ENCODE measurements around the gene ELMOD3.
"Not testable (repeated sequence)": the region's sequence is repeated elsewhere in the genome, so short reads cannot be mapped to it uniquely, and the experiment has no call there.

ELMOD3 gene

DNA sequence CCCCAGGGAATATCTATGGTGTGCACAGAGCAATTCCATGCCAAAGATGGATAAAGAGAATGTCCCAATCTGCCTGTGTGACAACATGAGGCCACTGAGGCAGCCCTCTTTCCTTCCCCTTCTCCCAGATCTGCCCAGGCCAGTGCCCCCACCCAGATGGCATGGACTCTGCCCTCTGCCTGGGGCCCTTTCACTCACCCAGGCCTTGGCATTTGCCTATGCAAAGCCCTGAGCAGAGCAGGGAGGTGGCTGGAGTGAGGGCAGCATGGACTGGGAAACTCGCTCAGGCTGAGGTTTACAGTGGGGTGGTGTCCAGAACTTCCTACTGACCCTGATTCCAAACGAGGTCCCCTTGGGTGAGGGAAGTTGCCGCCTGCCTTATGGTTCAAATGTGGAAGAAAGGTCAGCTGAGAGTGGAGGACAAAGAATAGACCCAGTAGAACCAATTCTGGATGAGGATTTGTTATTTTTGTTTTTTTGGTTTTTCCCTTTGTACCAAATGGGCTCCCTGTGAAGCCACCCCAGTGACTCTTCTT is 72.8 kb downstream of the ELMOD3 start:
- no peak for DNase-seq (ENCODE audit: low spot score)

DNA sequence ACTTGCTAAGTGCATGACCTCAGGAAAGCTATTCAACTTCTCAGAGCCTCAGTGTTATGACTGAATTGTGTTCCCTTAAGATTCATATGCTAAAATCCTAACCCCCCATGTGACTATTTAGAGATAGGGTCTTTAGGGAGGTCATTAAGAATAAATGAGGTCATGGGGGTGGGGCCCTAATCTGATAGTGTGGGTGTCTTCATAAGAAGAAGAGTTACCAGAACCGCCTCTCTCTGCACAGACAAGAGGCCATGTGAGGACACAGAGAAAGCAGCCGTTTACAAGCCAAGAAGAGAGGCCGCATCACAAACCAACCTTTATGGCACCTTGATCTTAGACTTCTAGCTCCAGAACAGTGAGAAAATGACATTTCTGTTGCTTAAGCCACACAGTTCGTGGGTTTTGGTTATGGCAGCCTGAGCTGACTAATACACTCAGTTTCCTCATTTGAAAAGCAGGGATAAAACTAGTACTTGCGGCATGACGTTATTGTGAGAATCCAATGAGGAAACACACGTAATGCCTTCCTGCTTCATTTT is 73.8 kb downstream of the ELMOD3 start:
- DNase-seq (ENCODE audit: low spot score) = no peak

DNA sequence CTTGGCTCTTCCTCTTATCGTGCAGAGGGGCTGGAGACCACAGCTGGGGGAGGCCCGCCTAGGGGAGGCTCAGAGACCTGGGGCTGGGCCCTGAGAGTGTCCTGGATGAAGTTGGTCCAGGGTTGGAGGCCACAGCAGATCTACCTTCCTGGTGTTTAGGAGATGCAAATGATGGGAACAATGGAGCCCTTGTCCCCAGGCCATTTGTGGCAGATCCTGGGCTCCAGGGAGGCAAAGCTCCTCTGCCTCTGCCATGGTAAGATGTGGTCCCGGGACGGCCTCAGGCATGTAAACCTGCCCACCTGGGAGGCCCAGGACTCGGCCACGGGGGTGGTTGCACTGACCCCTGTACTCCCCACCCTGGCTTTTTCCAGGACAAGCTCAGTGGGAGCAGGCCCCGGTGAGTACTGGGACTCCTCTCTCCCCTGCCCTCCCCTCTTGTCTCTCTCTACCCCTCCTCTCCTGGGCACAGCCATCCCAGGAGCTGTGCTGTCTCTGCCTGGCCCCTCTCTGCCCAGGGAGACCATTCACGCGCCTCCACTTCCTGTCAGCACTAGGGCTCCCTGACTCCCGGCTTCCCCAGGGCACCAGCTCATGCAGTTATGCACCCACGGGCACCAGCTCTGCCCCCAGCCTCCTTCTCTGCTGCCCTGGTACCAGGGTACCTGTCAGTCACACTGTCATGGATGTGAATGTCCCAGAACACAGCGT is 74.8 kb downstream of the ELMOD3 start:
- no peak for DNase-seq (ENCODE audit: low spot score)

DNA sequence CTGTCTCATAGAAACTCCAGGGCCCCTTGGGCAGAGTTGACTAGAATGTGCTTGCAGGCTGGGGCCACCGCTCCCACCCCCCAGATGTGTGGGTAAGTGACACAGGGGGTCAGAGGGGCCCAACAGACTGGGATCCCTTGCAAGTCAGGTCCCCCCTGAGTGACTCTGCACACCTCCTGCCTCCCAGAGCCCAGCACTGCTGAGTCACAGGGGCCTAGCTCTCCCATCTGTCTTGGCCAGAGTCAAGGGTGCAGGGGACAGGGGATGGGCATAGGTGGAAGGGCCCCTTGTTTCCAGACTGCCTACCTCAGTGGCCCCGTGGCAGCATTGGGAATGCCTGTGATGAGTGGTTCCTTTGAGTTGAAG is 75.3 kb downstream of the ELMOD3 start:
- DNase-seq (ENCODE audit: low spot score) = no peak

DNA sequence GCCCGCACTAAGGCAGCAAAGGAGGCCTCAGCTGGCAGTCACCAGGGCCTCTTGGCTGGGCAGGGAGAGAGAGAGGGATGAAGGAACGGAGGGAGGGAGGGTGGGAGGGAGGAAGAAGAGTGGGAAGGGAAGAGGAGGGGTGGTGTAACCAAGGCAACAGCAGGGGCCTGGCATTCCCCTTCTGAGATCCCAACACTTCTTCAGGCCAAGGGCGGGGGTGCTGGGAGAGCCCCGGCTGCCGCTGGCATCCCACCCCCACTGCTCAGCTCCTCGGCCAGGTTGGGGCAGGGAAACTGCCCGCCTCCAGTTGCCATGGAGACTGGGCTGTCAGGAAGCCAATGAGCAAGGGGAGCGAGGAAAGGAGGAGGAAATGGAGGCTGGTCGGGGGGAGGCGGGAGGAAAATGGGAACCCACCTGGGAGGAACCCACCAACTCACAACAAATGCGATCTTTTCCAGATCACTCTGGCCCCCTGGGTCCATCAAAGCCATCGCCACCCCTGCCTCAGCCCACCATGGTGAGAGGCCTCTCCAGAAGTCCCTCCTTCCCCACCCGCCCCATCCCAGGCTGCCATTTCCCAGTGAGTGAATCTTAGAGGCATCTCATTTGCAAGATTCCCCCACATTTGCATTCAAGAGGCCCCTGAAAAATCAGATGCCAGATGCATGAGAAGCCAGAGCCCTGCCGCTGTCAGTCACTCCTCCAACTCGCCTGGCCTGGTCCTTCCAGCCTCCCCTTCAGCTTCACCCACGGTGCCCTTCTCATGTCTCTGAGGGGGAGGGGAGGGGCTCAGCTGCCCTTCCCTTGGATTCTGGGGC is 76.4 kb downstream of the ELMOD3 start:
- no peak for DNase-seq (ENCODE audit: low spot score)

DNA sequence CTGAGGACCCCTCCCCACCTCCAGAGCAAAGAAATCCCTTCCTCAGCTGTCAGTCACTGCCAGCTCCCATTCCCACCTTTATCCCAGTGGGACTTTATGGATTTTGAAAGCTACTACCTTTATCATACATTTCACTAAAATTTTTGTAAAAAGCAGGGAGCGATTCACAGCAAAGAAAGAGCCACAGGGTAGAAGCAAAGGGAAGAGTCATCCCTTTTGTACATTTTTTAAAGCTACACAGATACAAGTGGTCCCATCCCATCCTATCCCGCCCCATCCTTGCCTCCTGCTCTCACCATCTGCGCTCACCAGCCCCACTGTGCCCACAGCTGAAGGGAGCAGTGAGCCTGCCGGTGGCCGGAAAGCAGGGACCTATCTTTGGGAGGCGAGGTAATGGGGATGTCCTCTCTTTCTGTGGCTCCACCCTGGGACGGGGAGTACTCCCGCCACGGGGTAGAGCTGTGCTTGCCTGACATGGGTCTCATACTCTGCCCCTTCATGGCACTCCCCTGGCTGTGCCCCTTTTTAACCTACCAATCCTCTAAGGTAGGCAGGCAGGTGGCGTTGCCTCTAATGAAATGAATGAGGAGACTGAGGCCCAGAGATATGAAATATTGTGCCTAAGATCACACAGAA is 77.1 kb downstream of the ELMOD3 start:
- no peak for DNase-seq (ENCODE audit: low spot score)

DNA sequence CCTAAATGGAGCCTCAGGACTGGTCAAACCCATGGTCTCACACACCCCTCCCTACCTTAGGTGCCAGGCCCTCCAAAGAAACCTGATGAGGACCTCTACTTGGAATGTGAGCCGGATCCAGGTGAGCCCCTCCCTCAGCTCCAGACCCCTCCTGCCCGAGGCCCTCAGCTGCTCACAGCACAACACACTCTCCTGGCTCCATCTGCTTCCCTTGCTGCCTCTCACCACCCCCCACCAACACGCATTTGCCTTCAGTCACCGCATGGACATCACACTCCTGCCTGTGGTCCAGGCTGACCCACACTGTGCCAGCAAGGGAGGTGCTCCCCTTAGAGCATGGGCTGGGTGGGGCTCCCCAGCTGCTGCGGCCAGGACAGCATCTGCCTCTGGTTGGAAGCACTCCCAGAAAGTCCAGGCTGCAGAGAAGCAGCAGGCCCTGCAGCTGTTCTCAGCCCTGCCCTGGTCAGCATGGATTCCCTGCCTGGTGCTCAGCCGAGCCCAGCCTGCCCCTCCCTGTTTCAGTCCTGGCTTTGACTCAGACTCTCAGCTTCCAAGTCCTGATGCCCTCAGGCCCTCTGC is 79.0 kb downstream of the ELMOD3 start:
- no peak for DNase-seq (ENCODE audit: low spot score)

DNA sequence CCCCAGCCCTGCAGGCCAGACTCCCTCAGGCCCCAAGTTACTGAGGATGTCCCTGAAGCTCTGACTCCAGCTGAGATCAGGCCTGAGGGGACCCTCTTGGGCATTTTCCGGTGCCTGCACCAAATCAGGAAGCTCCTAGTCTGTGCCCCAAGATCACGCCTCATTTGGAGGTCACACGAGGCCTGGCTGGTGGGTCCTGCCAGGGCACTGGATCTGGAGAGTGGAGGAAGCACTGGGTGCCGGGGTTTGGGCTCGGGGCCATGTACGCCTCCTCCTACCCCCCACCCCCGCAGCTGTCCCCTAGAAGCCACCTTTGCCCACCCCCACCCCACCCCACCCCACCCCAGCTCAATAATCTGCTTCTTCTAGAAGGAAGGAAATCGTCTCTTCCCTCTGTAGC is 80.1 kb downstream of the ELMOD3 start:
- no peak for DNase-seq (ENCODE audit: low spot score)

DNA sequence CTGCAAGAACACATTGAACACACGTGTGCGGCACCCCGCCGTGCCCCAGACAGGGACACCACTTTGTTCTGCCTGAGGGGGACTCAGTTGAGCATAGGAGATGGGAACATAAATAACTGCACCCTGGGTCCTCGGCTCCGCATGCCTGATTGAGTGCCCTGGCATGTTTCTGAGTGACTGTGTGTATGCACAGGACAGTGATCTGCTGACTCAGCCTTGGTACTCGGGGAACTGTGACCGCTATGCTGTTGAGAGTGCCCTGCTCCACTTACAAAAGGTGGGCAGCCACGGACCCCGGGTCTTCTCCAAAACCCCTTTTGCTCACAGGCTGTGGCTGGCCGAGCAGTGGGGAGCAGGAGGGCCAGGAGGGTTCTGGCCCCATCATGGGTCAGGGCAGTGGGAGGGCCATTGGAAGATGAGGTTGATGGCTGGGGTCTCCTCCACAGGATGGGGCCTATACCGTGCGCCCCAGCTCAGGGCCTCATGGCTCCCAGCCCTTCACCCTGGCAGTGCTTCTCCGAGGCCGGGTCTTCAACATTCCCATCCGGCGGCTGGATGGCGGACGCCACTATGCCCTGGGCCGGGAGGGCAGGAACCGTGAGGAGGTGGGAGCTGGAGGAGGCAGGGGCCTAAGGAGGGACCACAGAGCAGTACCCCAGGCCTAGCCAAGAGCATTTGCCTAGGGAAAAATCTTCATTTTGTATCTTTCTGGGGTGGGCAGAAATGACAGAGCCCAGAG is 80.8 kb downstream of the ELMOD3 start:
- DNase-seq (ENCODE audit: low spot score) = no peak

DNA sequence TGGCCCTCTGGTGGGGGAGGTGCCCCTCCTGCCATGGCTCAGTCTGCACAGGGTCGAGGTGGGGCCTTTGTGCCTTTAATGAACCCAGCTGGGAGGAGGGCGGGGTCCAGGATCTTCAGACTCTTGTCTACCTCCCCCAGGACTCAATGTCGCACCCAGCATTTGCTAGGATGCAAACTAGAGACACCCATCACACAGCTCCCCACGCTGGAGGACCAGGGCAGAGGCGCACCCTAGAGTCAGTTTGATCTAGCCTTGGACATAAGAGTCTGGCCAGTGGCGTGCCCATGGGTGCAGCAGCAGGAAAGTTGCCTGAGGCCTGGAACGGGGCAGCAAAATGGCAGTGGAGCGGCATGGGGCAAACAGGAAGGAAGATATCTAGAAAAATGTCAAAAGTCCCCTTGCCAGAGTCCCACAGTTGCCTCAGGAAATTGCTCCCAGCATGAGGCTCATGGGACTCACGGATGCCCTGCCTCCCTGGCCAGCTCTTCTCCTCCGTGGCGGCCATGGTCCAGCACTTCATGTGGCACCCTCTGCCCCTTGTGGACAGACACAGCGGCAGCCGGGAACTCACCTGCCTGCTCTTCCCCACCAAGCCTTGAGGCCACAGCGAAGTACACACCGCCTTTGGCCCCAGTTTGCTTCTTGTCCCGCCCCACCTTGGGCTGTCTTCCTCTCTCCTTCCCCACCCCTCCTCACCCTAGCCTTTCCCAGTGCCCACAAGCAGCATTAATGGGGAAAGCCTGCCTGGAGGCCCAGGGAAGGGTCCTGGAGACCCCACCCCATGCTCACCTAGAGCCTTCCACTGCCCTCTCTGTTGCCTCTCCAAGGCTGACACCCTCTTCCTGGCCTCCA is 81.6 kb downstream of the ELMOD3 start:
- no peak for DNase-seq (ENCODE audit: low spot score)

DNA sequence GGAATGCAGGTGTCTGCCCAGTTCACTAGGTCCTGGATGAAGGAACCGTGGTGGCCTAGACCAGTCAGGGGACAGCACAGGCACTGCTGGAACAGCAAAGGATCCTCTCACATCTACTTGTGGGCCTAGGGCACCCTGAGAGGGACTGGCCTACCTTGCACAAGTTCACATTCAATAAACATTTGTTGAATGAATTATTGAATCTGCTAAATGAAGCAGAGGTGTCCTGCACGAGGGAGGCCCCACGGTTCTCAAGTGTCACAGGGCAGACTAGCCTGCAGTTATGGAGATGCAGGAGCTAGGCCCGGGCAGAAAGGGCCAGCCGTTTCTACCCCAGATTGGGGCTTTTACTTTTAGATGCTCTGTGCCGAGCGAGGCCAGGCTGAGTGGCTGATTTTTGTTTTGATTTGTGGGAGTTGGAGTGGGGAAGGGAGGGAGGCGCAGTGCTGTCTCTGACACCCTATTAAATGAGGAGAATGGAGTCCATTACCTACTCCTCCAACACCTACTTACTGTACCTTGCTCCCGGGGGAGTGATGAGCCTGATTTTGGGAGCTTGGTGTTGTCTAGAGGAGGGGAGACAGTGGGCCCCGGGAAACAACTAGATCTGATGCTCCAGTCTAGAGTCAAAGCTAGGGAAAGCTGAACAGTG is 82.4 kb downstream of the ELMOD3 start:
- DNase-seq (ENCODE audit: low spot score) = no peak

DNA sequence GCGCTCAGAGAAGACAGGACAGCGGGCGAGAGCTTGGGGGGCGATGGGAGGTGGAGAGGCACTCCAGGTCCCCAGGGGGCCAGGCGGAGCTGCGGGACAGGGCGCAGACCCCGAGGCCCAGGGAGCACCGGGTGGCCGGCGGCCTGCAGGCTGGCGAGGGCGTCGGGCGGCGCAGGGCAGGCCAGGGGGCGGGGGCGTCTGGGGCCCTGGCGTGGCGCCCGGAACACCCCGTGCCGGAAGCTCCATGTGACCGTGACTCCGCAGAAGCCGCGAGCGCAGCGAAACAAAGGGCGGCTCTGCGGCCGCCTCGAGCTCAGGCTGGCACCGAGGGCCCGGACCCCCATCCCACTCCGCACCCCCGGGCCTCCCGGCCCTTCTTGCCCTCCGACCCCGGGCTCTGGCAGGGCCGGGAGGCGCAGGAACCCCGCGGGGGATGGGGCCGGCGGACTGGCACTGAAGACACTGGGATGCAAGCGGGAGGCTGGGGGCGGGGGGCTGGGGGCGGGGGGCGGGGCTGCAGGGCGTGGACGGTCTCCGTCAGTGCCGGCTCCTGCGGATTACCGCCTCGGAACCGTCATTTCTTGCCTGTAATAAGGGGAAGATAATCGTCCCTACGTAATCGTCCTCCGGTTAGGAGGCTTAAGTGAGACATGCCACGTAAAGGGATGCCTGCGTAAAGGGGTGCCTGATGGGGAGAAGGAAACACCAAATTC is 83.1 kb downstream of the ELMOD3 start:
- peak; percentile 72 for DNase-seq (ENCODE audit: low spot score)

DNA sequence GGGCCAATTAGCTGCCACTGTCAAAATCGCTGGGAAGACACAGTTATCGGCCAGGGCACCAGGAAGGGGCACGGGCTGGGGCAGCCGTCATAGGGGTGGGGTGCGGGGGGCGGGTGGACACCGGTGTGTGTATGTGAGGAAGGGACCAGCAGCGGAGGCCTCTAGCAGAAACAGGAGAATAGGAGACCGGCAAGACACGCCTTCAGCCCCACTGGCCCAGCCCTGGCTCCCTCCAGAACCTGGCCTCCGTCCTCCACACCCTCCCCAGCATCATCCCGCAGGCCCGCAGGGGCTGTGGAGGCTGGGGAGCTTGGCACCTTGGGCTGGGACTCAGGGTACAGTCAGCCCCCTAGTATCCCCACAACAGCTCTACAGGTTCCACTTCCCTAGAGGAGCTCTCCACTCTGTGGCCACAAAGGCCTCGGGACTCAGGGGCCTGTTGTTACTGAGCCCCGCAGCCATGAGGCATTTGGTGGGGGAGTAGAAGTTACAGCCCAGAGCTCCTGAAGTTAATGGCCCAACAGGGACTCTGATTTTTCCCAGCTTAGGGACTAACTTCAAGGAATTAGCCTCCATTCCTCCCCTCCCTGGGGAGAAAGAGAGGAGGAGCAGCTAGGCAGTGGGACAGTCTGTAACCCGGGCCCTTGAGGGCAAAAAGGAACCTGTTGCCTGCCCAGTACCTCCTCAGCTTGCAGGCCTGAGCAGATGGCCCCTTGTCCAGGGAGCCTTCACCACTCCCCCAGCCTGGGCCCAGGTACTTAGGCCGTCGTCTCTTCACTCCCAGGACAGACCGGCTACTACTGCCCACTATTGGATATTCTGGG is 83.8 kb downstream of the ELMOD3 start:
- DNase-seq (ENCODE audit: low spot score) = no peak

DNA sequence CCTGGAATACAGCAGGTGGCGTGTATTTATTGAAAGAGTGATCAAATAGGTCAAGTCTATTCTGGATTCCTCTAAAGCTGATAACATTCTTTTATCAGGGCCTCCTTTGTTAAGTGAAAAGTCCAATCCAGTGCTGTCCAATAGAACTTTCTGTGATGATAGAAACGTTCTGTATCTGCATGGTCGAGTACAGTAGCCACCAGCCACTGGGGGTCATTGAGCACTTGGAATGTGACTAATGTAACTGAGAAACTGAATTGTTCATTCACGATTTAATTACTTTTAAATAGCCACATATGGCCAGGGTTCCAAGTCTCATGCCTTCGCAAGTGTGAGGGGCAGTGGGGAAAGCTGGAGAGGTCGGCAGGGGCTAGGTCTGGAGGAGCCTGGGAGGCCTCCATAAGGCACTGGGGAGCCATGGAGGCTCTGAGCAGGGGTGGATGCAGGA is 84.5 kb downstream of the ELMOD3 start:
- no peak for DNase-seq (ENCODE audit: low spot score)

DNA sequence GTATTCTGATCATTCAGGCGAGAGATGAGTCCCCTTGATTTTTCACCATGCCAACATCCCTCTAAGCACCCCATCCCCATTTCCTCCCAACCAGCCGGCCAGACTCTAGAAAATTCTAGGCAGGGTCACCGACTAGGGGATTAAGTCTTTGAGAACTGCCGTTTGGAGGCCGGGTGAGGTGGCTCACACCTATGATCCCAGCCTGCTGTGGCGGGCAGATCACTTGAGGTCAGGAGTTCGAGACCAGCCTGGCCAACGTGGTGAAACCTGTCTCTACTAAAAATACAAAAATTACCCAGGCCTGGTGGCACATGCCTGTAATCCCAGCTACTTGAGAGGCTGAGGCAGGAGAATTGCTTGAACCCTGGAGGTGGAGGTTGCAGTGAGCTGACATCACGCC is 85.0 kb downstream of the ELMOD3 start:
- DNase-seq (ENCODE audit: low spot score) = not testable (repeated sequence)

DNA sequence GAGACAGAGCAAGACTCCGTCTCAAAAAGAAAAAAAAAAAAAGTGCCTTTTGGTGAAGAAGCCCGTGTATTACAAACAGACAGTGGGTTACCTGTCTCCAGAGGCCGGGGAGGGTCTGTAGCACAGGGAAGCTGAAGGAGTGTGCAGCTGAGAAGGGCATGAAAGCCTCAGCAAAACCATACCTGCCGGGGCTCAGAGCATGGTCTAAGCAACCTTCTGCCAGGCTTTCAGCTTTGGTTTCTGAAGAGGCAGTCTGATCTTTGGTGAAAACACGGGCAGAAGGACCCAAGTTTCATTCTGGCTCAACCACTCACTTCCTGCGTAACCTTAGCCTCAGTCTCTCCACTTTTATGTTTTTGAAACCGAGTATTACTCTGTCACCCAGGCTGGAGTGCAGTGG is 85.4 kb downstream of the ELMOD3 start:
- DNase-seq (ENCODE audit: low spot score) = no peak

DNA sequence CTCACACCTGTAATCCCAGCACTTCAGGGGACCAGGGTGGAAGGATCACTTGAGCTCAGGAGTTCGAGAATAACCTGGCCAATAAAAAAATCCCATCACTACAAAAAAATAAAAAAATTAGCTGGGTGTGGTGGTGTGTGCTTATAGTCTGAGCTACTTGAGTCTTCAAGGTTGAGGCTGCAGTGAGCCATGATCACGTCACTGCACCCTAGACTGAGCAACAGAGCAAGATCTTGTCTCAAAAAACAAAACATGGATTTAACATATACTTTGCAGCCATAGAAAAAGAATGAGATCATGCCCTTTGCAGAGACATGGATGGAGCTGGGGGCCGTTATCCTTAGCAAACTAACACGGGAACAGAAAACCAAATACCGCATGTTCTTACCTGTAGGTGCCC is 86.2 kb downstream of the ELMOD3 start:
- no peak for DNase-seq (ENCODE audit: low spot score)
